Left lung (tissue), 10 donors: ENCODE data around the gene MAML2. TPM values are rescaled to one million over a fixed set of nuclear protein-coding genes. Genes with fewer than 3 reads are reported as not detected.

ENCODE experiments used
- ATAC-seq: fragments of 200-7000 bp; cut with Tn5 transposase; one replicate; pipeline ENCODE4 v1.9.1; 2020; ENCODE audit warnings: moderate library complexity
- DNase-seq, 4 donors: peaks; one replicate each; pipeline ENCODE4 v3.0.0-alpha.2; 2013 to 2020
- H3K27ac ChIP-seq, 2 donors: fragments of 200-600 bp; sonication (generic) in 1 of 2; one replicate each; pipeline versions ENCODE4 v1.5.0 to v1.8.0; 2020 to 2021
- H3K27me3 ChIP-seq, 2 donors: fragments of 200-600 bp; sonication (generic) in 1 of 2; one replicate each; pipeline versions ENCODE4 v1.5.0 to v1.8.0; 2020 to 2021
- H3K36me3 ChIP-seq, 2 donors: fragments of 200-600 bp; sonication (generic) in 1 of 2; one replicate each; pipeline versions ENCODE4 v1.5.0 to v1.8.0; 2020 to 2021
- H3K4me1 ChIP-seq, 2 donors: fragments of 200-600 bp; one replicate each; pipeline ENCODE4 v1.8.0; 2021
- H3K4me3 ChIP-seq, 2 donors: fragments of 200-600 bp; sonication (generic) in 1 of 2; one replicate each; pipeline versions ENCODE4 v1.5.0 to v1.8.0; 2020 to 2021; ENCODE audit warnings: mild to moderate bottlenecking in 1 of 2
- H3K9me3 ChIP-seq, 2 donors: fragments of 200-600 bp; sonication (generic) in 1 of 2; one replicate each; pipeline versions ENCODE4 v1.5.0 to v1.8.0; 2020 to 2021
- intact Hi-C, 2 donors: fragments of 100-400 bp; cut with DNase I; formaldehyde crosslinking; loops; one replicate each; pipeline versions ENCODE4 v1.11.2 to v1.14.2; 2022
- polyA plus RNA-seq, 6 donors: library from polyadenylated mRNA; unstranded; fragments of 120-200 nt; gene quantifications; one replicate each; pipeline ENCODE4 v1.2.1, GENCODE V29; 2013; ENCODE audit not compliant: insufficient read length in 6 of 6
- total RNA-seq, 2 donors: library from RNA; stranded (reverse); fragmentation: NEBNext Ultra II Directional; extraction: Animal tissue kit (Norgen Biotek cat#: 25700); gene quantifications; one replicate each; pipeline ENCODE4 v1.2.1, GENCODE V29; 2021
- TF ChIP-seq, protein P1 (sequence below), 2 donors: fragments of 200-600 bp; sonication (generic) in 1 of 2; IDR thresholded peaks; one replicate each; pipeline versions ENCODE4 v1.5.0 to v1.8.0; 2021; ENCODE audit warnings: antibody characterized with exemption in 2 of 2
- donor health status: DM: no; HTN: yes; CAD: no.
- donor health status: DM: no; HTN: no; CAD: no.

The MAML2 gene
- total and polyA plus RNA-seq, 8 donors, result 18.7 to 44.0 (median 36.6) TPM

DNA sequence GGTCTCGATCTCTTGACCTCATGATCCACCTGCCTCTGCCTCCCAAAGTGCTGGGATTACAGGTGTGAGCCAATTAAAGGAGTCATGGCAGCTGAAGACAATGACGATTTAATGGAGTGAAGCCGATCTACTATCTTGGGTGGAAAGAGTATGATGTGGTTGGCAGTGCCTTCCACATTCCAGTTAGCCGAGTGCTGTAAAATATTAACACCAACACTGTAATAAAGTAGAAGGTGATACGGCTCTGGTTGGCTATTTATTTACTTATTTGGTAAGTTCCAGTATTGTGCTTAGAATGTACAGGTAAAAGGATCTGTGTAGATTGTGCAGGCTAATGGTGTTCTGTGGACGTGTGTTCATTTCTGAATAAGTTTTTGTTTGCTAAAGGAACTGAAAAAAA lies 269.5 kb downstream of the MAML2 start:
- intact Hi-C loops, result no loop called here
- DNase-seq, result no peak
- TF ChIP-seq, protein P1, sequence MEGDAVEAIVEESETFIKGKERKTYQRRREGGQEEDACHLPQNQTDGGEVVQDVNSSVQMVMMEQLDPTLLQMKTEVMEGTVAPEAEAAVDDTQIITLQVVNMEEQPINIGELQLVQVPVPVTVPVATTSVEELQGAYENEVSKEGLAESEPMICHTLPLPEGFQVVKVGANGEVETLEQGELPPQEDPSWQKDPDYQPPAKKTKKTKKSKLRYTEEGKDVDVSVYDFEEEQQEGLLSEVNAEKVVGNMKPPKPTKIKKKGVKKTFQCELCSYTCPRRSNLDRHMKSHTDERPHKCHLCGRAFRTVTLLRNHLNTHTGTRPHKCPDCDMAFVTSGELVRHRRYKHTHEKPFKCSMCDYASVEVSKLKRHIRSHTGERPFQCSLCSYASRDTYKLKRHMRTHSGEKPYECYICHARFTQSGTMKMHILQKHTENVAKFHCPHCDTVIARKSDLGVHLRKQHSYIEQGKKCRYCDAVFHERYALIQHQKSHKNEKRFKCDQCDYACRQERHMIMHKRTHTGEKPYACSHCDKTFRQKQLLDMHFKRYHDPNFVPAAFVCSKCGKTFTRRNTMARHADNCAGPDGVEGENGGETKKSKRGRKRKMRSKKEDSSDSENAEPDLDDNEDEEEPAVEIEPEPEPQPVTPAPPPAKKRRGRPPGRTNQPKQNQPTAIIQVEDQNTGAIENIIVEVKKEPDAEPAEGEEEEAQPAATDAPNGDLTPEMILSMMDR (IDR thresholded peaks at IDR 0.05), result no peak

DNA sequence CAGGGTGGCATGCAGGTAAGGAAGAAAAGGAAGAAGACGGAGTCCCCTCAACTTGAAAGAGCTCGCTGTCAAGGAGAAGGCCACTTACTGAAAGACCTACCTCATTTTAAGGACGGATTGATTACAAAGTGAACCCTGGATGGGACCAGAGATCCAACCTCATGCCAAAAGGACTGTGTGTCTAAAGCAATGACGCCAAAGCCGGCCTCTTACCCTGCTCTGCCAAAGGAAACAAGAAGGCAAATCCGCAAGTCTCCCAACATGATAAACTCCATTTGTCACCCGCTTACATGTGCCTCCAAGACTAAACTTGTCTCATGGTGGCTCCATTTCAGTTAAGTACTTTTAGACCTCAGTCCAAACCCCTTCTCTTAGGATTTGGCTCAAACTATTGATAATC lies 270.4 kb downstream of the MAML2 start:
- ATAC-seq (no peak), DNase-seq (no peak)
- TF ChIP-seq, protein P1 (IDR thresholded peaks at IDR 0.05), result no peak
- H3K4me3 ChIP-seq, result no peak overlapping the region
- H3K4me1 ChIP-seq, result peaks cover 0 to 21% of the 10 kb centered on the region in 2 donors
- peaks cover 0 to 6% of the 10 kb centered on the region in 2 donors for H3K36me3 ChIP-seq
- no peak overlapping the region for H3K27ac ChIP-seq
- H3K27me3 ChIP-seq, result no peaks in the 10 kb centered on the region
- H3K9me3 ChIP-seq, result no peaks in the 10 kb centered on the region
- intact Hi-C loops, result no loop called here

More for the DNA sequence above, 269.5 kb downstream of the MAML2 start:
- Histone ChIP-seq H3K4me3 (no peak overlapping the region), H3K27ac (no peak overlapping the region), H3K36me3 (peaks cover 0 to 6% of the 10 kb centered on the region in 2 donors), H3K4me1 (peaks cover 0 to 21% of the 10 kb centered on the region in 2 donors), H3K9me3 (no peaks in the 10 kb centered on the region), H3K27me3 (no peaks in the 10 kb centered on the region)
- no peak for ATAC-seq

DNA sequence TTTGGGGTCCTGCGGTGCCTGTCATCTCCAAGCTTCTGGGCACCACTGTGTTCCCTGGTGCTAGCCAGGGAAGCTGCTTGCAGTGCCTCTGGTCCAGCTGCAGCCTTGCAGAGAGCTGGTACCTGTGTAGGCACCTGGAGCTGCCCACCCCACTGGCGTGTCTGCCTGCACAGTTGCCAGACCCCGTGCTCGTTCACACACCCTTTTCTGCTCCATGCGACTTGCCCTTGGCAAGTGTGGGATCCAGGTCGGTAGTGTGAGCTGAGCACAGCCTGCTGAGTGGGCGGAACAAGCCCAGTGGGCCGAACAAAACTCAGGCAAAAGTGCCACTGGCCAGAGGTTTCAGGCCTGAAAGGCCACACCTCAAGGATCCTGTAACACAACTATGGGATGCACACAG lies 272.5 kb downstream of the MAML2 start:
- Histone ChIP-seq H3K27ac (no peak overlapping the region), H3K4me3 (no peak overlapping the region), H3K36me3 (peaks cover 0 to 6% of the 10 kb centered on the region in 2 donors), H3K27me3 (no peaks in the 10 kb centered on the region), H3K4me1 (peaks cover 0 to 9% of the 10 kb centered on the region in 2 donors), H3K9me3 (no peaks in the 10 kb centered on the region)
- ATAC-seq (no peak), DNase-seq (peak in 1 of 4 donors; percentile 51)
- TF ChIP-seq, protein P1 (IDR thresholded peaks at IDR 0.05), result no peak
- intact Hi-C loops, result no loop called here

DNA sequence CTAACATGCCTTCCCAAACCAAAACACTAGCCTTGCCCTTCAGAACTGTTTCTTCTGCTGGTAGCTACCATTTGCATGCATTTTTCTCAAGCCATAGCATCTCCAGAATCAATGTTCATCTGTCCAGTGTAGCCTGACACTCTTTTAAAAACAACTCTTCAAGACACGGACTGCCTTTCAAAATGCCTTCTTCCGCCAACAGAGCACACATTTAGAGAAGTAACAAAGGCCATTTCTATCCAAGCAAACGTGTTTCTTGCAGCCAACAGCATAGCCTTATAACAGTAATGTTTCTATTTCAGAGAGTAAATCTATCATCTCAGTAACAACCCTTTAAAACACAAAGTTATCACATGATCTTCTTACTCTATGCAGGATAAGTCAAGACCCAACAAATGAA lies 275.8 kb downstream of the MAML2 start:
- Histone ChIP-seq H3K9me3 (no peaks in the 10 kb centered on the region), H3K27me3 (no peaks in the 10 kb centered on the region), H3K27ac (no peak overlapping the region), H3K36me3 (peaks cover 0 to 6% of the 10 kb centered on the region in 2 donors), H3K4me3 (no peak overlapping the region), H3K4me1 (no peaks in the 10 kb centered on the region)
- TF ChIP-seq, protein P1 (IDR thresholded peaks at IDR 0.05), result no peak
- DNase-seq (no peak), ATAC-seq (no peak)
- intact Hi-C loops, result no loop called here

DNA sequence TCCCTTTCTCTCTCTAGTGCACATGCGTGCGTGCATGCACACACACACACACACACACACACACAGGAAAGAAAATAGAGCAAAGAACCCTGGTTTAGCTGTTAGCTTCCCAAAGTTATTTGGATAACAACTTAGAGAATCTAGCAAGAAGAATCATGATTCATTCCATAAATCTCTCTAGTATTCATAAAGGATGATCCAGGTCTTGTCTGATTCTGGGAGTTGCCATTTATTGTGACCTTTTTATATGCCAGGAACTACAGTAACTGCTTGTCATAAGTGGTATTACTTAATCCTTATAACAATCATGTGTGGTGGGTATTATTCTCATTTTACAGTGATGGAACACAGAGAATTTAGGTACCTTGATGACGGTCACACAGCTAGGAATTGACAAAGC lies 277.6 kb downstream of the MAML2 start:
- TF ChIP-seq, protein P1 (IDR thresholded peaks at IDR 0.05), result no peak
- no peaks in the 10 kb centered on the region for H3K9me3 ChIP-seq
- peaks cover 0 to 3% of the 10 kb centered on the region in 2 donors for H3K36me3 ChIP-seq
- no peak overlapping the region for H3K27ac ChIP-seq
- ATAC-seq (no peak), DNase-seq (no peak)
- no peaks in the 10 kb centered on the region for H3K4me1 ChIP-seq
- no peak overlapping the region for H3K4me3 ChIP-seq
- intact Hi-C loops, result no loop called here
- H3K27me3 ChIP-seq, result no peaks in the 10 kb centered on the region
